ENCODE measurements around the gene SLC30A3.

- TF ChIP-seq CTCF (IDR thresholded peaks at IDR 0.05; ENCODE audit: low read length) (no peak), EZH2 (optimal IDR thresholded peaks at IDR 0.05; ENCODE audit: low read depth, low read length) (no peak)
Measured at GRCh38 chr2:27296481-27296880, 33.6 kb upstream of the SLC30A3 start.

All from MM.1S (cell line).